Pulmonary artery endothelial cell (primary cell): ENCODE results near the gene LDLRAD4. TPM values are rescaled to one million over a fixed set of nuclear protein-coding genes. Genes with fewer than 3 reads are reported as not detected.

Experiments used
- DNase-seq: peaks from one replicate; pipeline ENCODE4 v3.0.0-alpha.2; 2011; ENCODE audit warnings: low read depth, low spot score
- total RNA-seq: library from RNA; depleted of rRNA; stranded (reverse); fragments of >200 nt; gene quantifications from 2 replicates; pipeline ENCODE4 v1.2.3, GENCODE V29; 2014

The LDLRAD4 gene
- total RNA-seq, 1 donor from 2014 or later: 1.5 TPM

- DNase-seq: no peak
Measured at GRCh38 chr18:13545514-13545913, 327.0 kb downstream of the LDLRAD4 start.

DNA sequence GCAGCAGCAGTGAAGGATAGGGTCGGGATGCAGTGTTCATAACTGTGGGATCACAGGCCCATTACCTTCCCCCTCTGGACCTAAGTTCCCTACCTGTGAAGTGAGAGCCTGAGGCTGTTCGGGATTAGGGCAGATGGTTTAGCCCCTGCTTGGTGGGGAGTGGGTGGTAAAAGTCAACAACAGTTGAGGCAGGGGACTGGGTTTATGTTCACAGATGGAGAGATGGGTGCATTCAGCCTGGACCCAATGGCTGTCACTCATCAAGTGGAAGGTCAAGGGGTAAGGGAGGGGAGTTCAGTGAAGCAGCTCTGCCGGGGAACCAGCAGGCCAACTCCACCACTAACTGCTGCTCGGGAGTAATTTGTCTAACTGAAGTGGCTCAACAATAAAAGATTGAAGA lies 327.4 kb downstream of the LDLRAD4 start:
- no peak for DNase-seq

DNA sequence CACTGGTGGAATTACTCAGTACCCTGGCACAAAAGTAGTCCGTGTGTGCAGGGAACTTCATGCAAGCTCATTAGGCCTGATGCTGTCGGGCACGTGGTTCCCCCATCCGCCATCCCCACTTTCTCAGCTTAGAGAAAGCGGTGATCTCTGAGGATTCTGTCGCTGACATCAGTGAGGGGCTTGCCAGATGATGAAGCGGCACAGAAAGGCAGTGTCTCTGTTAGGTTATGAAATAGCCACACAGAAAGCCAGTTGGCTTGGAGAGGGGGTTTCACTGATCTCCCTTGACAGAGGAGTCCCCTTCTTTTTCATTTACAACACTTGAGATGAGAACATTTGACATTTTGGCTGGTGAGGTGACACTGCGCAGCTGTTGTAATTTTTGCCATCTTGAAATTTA lies 328.1 kb downstream of the LDLRAD4 start:
- no peak for DNase-seq

GRCh38 chr18:13547347-13547746 lies 328.8 kb downstream of the LDLRAD4 start:
- DNase-seq: no peak

GRCh38 chr18:13548106-13548819 lies 329.7 kb downstream of the LDLRAD4 start:
- no peak for DNase-seq

DNA sequence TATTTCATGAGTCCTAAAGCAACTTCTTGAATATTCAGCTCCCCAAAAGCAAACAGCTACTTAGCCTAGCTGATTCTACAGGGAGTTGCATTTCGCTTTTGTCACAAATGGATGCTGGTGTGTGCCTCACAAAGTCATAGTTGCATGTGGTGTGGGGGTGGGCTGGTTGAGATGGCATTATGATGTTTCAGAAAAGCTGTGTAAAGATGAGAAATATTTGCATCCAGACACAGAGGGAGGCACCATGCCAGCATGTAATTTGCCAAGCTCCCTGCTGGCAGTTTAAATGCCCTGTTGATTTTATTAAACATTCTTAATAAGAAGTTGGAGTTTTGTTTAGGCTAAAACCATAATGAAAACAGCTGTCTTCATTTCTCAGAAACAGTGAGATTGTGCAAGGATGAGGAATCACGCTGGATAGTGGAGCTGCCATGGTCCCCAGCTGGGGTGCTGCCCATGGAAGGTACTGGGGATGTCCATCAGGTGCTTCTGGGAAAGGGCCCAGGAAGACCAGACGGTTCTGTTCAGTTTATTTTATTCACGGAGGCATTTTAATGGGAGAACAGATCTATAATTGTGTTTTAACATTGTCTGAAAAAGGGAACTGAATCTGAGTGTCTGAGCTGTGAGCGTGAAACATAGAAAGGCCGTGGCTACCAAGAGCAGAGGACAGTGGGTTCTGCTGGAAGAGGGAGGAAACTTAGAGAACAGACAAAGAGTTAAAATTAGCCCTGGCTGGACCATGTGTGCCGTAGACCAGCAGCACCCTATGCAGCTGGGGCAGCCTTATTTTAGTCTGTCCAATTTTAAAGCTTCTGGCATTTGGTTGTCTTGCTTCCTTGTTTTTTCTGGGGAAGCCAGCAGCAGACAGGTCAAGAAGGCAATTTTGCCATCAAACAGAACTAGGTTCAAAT lies 330.7 kb downstream of the LDLRAD4 start:
- DNase-seq: no peak

- DNase-seq: no peak
Measured at GRCh38 chr18:13549880-13550232, 331.3 kb downstream of the LDLRAD4 start.

DNA sequence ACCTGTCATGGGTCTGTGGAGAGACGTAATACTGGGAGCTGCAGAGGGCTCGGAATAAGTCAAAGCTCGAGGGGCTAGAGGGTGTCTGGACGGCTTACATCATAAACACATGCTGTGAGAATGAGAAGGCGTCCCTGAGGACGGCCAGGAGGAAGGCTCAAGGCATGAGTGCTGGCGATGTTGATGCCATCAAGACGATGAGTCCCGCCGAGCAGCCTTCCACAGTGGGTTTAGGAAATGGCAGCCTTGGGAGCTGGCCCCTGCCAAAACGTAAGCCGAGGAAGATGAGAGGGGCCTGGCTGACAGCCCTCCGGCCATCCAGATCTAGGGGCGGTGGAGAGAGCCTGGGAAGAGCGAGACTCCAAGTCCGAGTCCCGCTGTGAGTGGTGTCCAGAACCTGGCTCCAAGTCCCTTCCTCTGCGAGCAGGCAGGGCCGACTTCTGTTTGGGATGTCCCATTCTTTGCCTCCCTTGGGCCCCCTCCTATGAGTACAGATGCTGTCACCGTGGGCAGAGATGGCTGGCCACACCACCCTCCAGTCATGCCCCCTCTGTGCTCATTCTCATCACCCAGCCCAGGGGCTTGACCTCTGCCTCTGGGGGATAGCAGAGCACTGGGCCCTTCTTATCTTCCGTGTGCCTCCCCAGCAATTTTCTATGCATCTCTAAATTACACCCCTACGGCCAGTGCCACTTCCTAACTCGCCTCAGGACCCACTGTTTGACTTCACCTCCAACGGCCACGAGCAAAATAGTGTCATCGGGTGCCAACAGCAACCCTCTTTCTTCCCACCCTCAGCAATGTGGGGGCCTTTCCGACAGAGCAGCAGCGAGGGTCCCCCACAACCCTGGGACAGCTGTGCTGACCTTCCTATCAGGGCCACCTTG lies 332.1 kb downstream of the LDLRAD4 start:
- no peak for DNase-seq

DNA sequence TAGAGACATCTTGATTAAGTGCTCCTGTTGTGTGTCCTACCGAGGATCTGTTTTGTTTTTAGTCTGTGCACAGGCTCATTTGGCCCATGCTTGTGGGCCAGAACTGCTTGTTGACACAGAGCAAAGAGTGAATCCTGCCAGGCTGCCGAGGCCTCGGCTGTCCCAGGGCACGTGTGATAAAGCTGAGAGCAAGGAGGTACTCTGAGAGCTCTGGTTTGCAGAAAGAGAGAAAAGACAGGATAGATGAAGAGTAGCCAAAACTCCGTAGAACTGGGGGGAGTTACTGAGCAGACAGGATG lies 332.7 kb downstream of the LDLRAD4 start:
- no peak for DNase-seq

DNA sequence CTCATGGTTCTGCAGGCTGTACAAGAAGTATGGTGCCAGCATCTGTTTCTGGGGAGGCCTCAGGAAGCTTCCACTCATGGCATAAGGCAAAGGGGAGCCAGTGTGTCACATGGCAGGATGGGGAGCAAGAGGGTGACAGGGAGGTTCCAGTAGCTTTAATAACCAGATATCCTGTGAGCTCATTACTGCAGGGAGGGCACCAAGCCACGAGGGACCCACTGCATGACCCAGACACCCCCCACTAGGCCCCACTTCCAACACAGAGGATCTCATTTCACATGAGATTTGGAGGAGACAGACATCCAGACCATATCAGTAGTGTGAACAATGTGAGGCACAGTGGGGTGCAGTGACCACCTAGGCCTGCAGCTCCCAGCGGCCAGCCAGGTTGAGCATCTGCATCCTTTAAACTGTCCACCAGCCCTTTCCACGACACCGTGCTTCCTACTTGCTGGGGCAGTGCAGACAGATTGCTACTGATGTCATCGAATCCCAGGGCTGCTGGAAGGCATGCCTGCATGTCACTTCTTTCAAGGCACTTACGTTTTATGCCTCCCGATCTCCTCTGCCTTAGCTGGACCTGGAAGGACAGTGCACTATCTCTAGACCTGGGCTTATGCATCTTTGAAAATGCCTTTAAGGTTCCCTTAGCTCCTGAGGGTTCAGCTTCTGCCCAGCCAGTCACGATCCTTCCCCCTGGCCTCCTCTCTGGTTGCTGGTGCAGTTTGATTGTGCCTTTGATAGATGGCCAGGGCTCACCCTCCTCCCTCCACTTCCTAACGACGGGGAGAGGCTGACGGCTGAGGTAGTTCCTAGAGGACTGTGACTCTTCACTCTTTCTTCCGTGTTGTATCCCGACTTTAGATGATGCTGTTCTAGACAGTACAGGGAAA lies 333.5 kb downstream of the LDLRAD4 start:
- no peak for DNase-seq

GRCh38 chr18:13553449-13553848 lies 334.9 kb downstream of the LDLRAD4 start:
- no peak for DNase-seq

GRCh38 chr18:13555192-13555591 lies 336.6 kb downstream of the LDLRAD4 start:
- DNase-seq: no peak

DNA sequence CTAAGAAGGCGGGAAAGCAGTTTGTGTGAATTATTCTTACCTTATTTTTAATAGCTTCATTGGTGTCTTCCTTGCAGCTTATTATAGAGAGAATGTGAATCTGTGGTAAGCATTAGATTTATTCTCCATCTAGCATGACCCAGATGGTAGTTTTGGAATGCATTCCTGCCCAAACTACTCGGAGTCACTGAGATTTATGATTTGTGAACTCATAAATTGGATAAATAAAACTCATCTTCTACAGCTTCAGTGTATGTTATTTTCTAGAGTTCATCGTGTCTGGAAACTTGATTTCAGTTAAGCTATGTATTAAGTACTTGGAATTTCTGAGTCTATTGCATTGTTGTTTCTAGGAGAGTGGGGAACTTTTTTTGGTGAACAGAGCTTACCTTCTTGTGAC lies 337.3 kb downstream of the LDLRAD4 start:
- no peak for DNase-seq

GRCh38 chr18:13556502-13556901 lies 337.9 kb downstream of the LDLRAD4 start:
- DNase-seq: no peak

GRCh38 chr18:13558124-13558523 lies 339.6 kb downstream of the LDLRAD4 start:
- no peak for DNase-seq

- DNase-seq: no peak
Measured at GRCh38 chr18:13558790-13559189, 340.2 kb downstream of the LDLRAD4 start.

DNA sequence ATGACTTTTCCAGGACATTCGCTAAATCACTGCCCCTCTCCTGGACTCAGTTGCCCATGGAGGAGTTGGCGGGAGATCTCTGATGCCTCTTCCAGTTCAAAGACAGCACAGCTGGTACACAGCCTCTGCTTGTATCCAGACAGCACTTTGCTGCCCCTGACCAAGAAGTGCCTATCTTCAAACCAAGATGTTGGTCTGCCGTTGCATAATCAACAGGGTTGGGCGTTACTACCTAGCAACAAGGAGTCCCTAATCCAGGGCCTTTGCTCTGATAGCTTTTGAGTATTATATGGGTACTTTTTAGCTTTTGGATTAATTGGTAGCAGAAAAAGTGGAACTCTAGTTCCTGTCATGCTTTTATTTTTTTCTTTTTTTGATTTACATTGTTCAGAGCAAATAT lies 341.2 kb downstream of the LDLRAD4 start:
- no peak for DNase-seq

DNA sequence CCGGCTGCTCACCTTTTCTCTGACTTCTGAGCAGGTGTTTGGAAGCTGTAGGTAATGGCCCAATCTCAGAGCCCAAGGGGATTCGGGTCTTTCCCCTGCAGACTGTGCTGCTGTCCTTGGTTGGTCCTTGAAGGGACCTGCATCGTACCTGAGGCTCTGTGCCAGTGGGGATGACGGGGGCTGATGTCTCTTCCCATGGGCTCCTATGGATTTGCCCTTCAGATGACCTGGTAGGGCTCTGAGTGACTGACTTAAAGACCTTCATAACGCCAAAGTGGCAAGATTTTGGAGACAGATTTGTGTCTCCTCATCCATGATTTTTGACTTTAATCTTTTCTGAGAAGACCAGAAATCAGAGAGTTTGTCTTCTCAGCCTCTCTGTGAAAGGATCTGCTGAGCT lies 341.7 kb downstream of the LDLRAD4 start:
- DNase-seq: no peak

- no peak for DNase-seq
Measured at GRCh38 chr18:13562494-13563029, 344.0 kb downstream of the LDLRAD4 start.

GRCh38 chr18:13563390-13563805 lies 344.8 kb downstream of the LDLRAD4 start:
- DNase-seq: no peak

GRCh38 chr18:13564579-13564978 lies 346.0 kb downstream of the LDLRAD4 start:
- DNase-seq: no peak
